Large intestine (tissue), 3 donors: ENCODE data around the gene LILRA6. TPM values are rescaled to one million over a fixed set of nuclear protein-coding genes. Genes with fewer than 3 reads are reported as not detected.
"Not testable (repeated sequence)": the region's sequence is repeated elsewhere in the genome, so short reads cannot be mapped to it uniquely, and the experiment has no call there.

Experiments
- DNase-seq, 2 donors: peaks; one replicate each; pipeline versions ENCODE4 v3.0.0 to v3.0.0-alpha.2; 2013
- H3K27ac ChIP-seq: one replicate; pipeline ENCODE4 v1.5.1; 2013; ENCODE audit warnings: low read length
- H3K27me3 ChIP-seq: 2 replicates; pipeline ENCODE4 v1.6.1; 2013; ENCODE audit warnings: low read length; ENCODE audit not compliant: control insufficient read depth, insufficient read depth
- H3K36me3 ChIP-seq: 2 replicates; pipeline ENCODE4 v1.6.1; 2013; ENCODE audit warnings: low read length; ENCODE audit not compliant: control insufficient read depth, insufficient read depth
- H3K4me1 ChIP-seq: one replicate; pipeline ENCODE4 v1.6.1; 2013; ENCODE audit warnings: low read length; ENCODE audit not compliant: control insufficient read depth, insufficient read depth
- H3K4me3 ChIP-seq: one replicate; pipeline ENCODE4 v1.5.1; 2013; ENCODE audit warnings: low read length
- H3K9me3 ChIP-seq: one replicate; pipeline ENCODE4 v1.6.1; 2013; ENCODE audit warnings: mild to moderate bottlenecking, low read depth, low read length, moderate library complexity; ENCODE audit not compliant: control insufficient read depth
- WGBS: methylation state at CpG from one replicate; pipeline ENCODE4 v1.1.5; 2013; ENCODE audit warnings: low lambda C conversion rate; ENCODE audit not compliant: insufficient coverage; 5-methylcytosine and 5-hydroxymethylcytosine counted together
- polyA plus RNA-seq: library from polyadenylated mRNA; unstranded; fragments of 120-200 nt; gene quantifications from one replicate; pipeline ENCODE4 v1.2.1, GENCODE V29; 2013

Gene LILRA6
- polyA plus RNA-seq, 1 donor, result 0.73 TPM

- H3K36me3 ChIP-seq, result no peaks in the 10 kb centered on the region
- H3K27ac ChIP-seq, result no peak overlapping the region
- peaks cover 4% of the 10 kb centered on the region for H3K27me3 ChIP-seq
- no peak for DNase-seq
- WGBS, result no CpG with 5 or more reads among the region's 7 CpGs
- H3K4me1 ChIP-seq, result peaks cover 4% of the 10 kb centered on the region
- no peaks in the 10 kb centered on the region for H3K9me3 ChIP-seq
- H3K4me3 ChIP-seq, result no peak overlapping the region
Observed at GRCh38 chr19:54230031-54230430, 12.6 kb downstream of the LILRA6 start.

GRCh38 chr19:54229146-54229545 lies 13.4 kb downstream of the LILRA6 start:
- no CpG with 5 or more reads among the region's 8 CpGs for WGBS
- no peak for DNase-seq
- H3K4me3 ChIP-seq, result no peak overlapping the region

GRCh38 chr19:54224619-54225018 lies 18.0 kb downstream of the LILRA6 start:
- H3K4me3 ChIP-seq, DNase-seq, H3K27ac ChIP-seq, H3K4me1 ChIP-seq, H3K9me3 ChIP-seq, H3K36me3 ChIP-seq, H3K27me3 ChIP-seq: not testable (repeated sequence)
- no CpG with 5 or more reads among the region's 10 CpGs for WGBS

More at GRCh38 chr19:54229146-54229545, 13.4 kb downstream of the LILRA6 start:
- Histone ChIP-seq H3K36me3 (no peaks in the 10 kb centered on the region), H3K9me3 (no peaks in the 10 kb centered on the region), H3K27me3 (peaks cover 4% of the 10 kb centered on the region), H3K4me1 (peaks cover 4% of the 10 kb centered on the region), H3K27ac (no peak overlapping the region)

- H3K4me3 ChIP-seq, DNase-seq, H3K9me3 ChIP-seq, H3K27ac ChIP-seq, H3K4me1 ChIP-seq, H3K36me3 ChIP-seq, H3K27me3 ChIP-seq: not testable (repeated sequence)
- WGBS, result no CpG with 5 or more reads among the region's 5 CpGs
Observed at GRCh38 chr19:54223937-54224281, 18.7 kb downstream of the LILRA6 start.

- not testable (repeated sequence) for H3K27ac ChIP-seq, DNase-seq
- WGBS, result 100% methylated on average over 1 of the region's 14 CpGs
Observed at GRCh38 chr19:54223277-54223936, 19.2 kb downstream of the LILRA6 start.

GRCh38 chr19:54222474-54223276 lies 19.9 kb downstream of the LILRA6 start, which contains the start of gene LILRB3:
Gene LILRB3, minus strand, starts transcription at chr19:54223007. Its CDS starts 31 bp downstream, at chr19:54222976.
- not testable (repeated sequence) for DNase-seq, H3K27ac ChIP-seq, H3K36me3 ChIP-seq, H3K9me3 ChIP-seq, H3K4me1 ChIP-seq, H3K4me3 ChIP-seq, H3K27me3 ChIP-seq
- no CpG with 5 or more reads among the region's 16 CpGs for WGBS

More at GRCh38 chr19:54223277-54223936, 19.2 kb downstream of the LILRA6 start:
- H3K9me3 ChIP-seq, H3K27me3 ChIP-seq, H3K4me1 ChIP-seq, H3K36me3 ChIP-seq, H3K4me3 ChIP-seq: not testable (repeated sequence)

GRCh38 chr19:54221947-54222346 lies 20.6 kb downstream of the LILRA6 start:
- not testable (repeated sequence) for DNase-seq, H3K36me3 ChIP-seq, H3K27ac ChIP-seq, H3K4me3 ChIP-seq, H3K9me3 ChIP-seq, H3K4me1 ChIP-seq, H3K27me3 ChIP-seq
- no CpG with 5 or more reads among the region's 7 CpGs for WGBS

- H3K27me3 ChIP-seq, H3K4me3 ChIP-seq, H3K36me3 ChIP-seq, DNase-seq, H3K9me3 ChIP-seq, H3K4me1 ChIP-seq, H3K27ac ChIP-seq: not testable (repeated sequence)
- no CpG with 5 or more reads among the region's 5 CpGs for WGBS
Observed at GRCh38 chr19:54219702-54220101, 22.9 kb downstream of the LILRA6 start.

- H3K4me3 ChIP-seq, result no peak overlapping the region
- H3K27ac ChIP-seq, result no peak overlapping the region
- no peak for DNase-seq
- no peaks in the 10 kb centered on the region for H3K27me3 ChIP-seq
- H3K9me3 ChIP-seq, result no peaks in the 10 kb centered on the region
- WGBS, result no CpG with 5 or more reads among the region's 27 CpGs
- H3K36me3 ChIP-seq, result no peaks in the 10 kb centered on the region
- H3K4me1 ChIP-seq, result no peaks in the 10 kb centered on the region
Observed at GRCh38 chr19:54218960-54219661, 23.5 kb downstream of the LILRA6 start.

GRCh38 chr19:54218259-54218658 lies 24.3 kb downstream of the LILRA6 start:
- Histone ChIP-seq H3K4me1 (no peaks in the 10 kb centered on the region), H3K36me3 (no peaks in the 10 kb centered on the region), H3K27ac (no peak overlapping the region), H3K4me3 (no peak overlapping the region), H3K27me3 (no peaks in the 10 kb centered on the region), H3K9me3 (no peaks in the 10 kb centered on the region)
- no CpG with 5 or more reads among the region's 8 CpGs for WGBS
- no peak for DNase-seq
